Measurements from ENCODE around the gene ZNF429.
A peak's percentile ranks its signal among the peaks of the same experiment; 100 is the strongest.
"Not testable (repeated sequence)": the region's sequence is repeated elsewhere in the genome, so short reads cannot be mapped to it uniquely, and the experiment has no call there.

The ZNF429 gene

GRCh38 chr19:21513651-21514050 is 8.2 kb downstream of the ZNF429 start:
- DNase-seq (ENCODE audit: low spot score) = no peak

GRCh38 chr19:21519488-21519887 is 14.1 kb downstream of the ZNF429 start:
- no peak for DNase-seq (ENCODE audit: low spot score)

GRCh38 chr19:21532904-21533303 is 27.5 kb downstream of the ZNF429 start:
- no peak for DNase-seq (ENCODE audit: low spot score)

- DNase-seq (ENCODE audit: low spot score) = not testable (repeated sequence)
Measured at GRCh38 chr19:21536741-21537290, 31.4 kb downstream of the ZNF429 start.

- no peak for DNase-seq (ENCODE audit: low spot score)
Measured at GRCh38 chr19:21559444-21559843, 54.0 kb downstream of the ZNF429 start.

GRCh38 chr19:21564406-21564805 is 59.0 kb downstream of the ZNF429 start:
- no peak for DNase-seq (ENCODE audit: low spot score)

GRCh38 chr19:21566073-21566472 is 60.7 kb downstream of the ZNF429 start:
- DNase-seq (ENCODE audit: low spot score) = peak; percentile 53

- not testable (repeated sequence) for DNase-seq (ENCODE audit: low spot score)
Measured at GRCh38 chr19:21567806-21568205, 62.4 kb downstream of the ZNF429 start.

- peak; percentile 97 for DNase-seq (ENCODE audit: low spot score)
Measured at GRCh38 chr19:21568816-21569493, 63.6 kb downstream of the ZNF429 start.

- DNase-seq (ENCODE audit: low spot score) = peak; percentile 69
Measured at GRCh38 chr19:21569494-21569865, 64.1 kb downstream of the ZNF429 start.

GRCh38 chr19:21571316-21571715 is 65.9 kb downstream of the ZNF429 start:
- no peak for DNase-seq (ENCODE audit: low spot score)

GRCh38 chr19:21574607-21575006 is 69.2 kb downstream of the ZNF429 start:
- DNase-seq (ENCODE audit: low spot score) = no peak

- DNase-seq (ENCODE audit: low spot score) = no peak
Measured at GRCh38 chr19:21576481-21576880, 71.1 kb downstream of the ZNF429 start.

- DNase-seq (ENCODE audit: low spot score) = peak; percentile 12
Measured at GRCh38 chr19:21580101-21580500, 74.7 kb downstream of the ZNF429 start.

GRCh38 chr19:21580818-21581217 is 75.4 kb downstream of the ZNF429 start:
- no peak for DNase-seq (ENCODE audit: low spot score)

GRCh38 chr19:21581646-21582240 is 76.3 kb downstream of the ZNF429 start:
- DNase-seq (ENCODE audit: low spot score) = no peak

GRCh38 chr19:21584537-21584936 is 79.1 kb downstream of the ZNF429 start:
- peak; percentile 7 for DNase-seq (ENCODE audit: low spot score)

- no peak for DNase-seq (ENCODE audit: low spot score)
Measured at GRCh38 chr19:21585281-21585890, 80.0 kb downstream of the ZNF429 start.

- no peak for DNase-seq (ENCODE audit: low spot score)
Measured at GRCh38 chr19:21586311-21587116, 81.1 kb downstream of the ZNF429 start.

GRCh38 chr19:21587117-21587461 is 81.7 kb downstream of the ZNF429 start:
- no peak for DNase-seq (ENCODE audit: low spot score)

- DNase-seq (ENCODE audit: low spot score) = no peak
Measured at GRCh38 chr19:21587549-21587948, 82.1 kb downstream of the ZNF429 start.

- DNase-seq (ENCODE audit: low spot score) = no peak
Measured at GRCh38 chr19:21588065-21588601, 82.7 kb downstream of the ZNF429 start.
